NCI-H1417 (cell line): ENCODE results near the gene CUX1.
"Not testable (repeated sequence)": the region's sequence is repeated elsewhere in the genome, so short reads cannot be mapped to it uniquely, and the experiment has no call there.

Experiments used
- DNase-seq, 3 experiments: peaks; one replicate each; lab custom pipeline; 2025; lab: John Stamatoyannopoulos, UW

CUX1 gene

DNA sequence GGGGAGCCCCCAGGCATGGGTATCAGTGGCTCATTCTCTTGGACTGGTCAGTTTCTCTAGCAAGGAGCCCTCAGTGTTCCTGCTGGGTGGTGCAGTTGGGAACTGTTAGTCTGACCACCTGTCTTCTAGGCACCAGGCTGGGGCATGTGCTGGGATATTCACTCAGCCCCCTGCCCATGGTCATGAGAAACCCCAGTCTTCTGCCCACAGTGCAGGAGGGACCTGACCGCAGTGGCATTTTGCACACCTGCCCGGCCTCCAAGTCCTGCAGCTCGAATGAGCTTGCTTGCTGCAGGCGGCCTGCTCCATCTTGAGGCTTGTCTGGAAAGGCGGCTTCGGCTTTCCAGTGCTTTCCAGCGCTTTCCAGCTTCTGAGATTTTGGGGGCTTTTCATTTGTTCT lies 36.3 kb downstream of the CUX1 start:
- no peak for DNase-seq

DNA sequence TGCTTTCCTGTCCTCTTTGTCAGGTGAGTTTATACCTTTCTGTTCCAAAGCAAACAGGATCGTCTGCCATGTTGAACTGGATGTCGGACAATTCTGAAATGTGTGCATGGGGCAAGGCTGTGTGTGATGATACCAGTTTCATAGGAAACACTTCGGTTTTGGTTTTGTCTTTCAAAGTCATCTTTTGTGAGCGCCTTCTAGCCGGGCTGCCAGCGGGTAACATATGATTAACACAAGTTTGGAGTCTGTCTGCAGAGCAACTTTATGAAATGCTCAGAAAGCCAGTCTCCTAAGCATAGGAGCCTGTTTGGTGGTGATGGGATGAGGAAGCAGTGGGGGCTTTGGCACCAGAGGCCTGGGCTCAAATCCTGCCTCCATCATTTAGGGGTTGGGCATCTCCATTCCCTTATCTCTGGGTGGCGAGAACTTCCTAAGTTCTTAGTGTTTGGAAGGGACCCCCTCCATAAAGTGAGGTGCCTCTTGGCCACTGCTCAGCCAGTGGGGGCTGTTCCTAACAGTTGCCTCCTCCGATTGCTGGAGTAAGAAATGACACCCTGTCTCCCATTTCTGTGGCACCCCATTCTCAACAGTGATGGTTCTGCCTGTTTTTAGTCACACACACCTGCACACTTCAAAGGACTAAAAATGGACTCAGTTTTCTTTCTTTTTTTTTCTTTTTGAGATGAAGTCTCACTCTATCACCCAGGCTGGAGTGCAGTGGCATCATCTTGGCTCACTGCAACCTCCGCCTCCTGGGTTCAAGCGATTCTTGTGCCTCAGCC lies 36.8 kb downstream of the CUX1 start:
- no peak for DNase-seq

DNA sequence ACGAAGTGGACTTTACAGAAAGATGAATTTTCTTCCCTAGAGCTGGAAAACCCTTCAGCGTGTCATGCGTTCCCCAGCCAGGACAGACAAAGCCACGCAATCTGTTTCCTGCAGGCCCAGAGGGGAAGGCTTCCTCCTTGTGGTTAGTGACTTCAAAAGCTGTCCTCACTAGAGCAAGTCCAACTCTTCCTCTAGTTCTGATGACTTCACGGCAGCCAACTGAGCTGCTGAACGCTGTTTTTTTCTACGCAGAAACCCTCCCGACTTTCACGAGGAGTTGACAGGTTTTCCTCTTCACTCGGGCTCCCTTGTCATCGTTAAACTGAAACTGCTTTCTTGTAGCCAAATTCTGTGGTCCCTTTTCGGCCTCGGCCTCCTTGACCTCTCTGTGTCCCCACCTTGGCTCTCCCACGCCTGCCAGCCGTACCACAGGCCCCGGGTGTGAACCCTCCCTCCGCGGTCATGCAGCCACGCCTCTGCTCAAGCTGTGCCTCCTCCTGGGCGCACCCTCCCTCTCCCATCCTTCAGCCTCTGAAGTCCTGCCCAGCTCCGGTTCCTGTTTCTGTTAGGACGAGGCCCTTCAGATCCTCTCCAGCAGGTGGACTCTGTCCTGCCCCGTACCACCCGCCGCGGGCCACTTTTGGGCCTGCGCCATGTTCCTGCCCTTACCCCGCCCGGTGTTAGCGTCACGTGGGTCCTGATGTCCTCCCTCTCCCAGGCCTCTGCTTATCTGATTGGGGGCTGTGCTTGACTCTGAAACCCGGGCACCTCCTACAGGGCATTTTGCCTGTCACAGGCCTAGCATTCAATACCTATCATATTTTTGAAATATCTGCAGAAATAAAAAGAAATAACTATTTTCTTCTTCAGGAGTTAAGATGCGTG lies 39.3 kb downstream of the CUX1 start:
- peak in 1 of 3 experiments; percentile 87 for DNase-seq

DNA sequence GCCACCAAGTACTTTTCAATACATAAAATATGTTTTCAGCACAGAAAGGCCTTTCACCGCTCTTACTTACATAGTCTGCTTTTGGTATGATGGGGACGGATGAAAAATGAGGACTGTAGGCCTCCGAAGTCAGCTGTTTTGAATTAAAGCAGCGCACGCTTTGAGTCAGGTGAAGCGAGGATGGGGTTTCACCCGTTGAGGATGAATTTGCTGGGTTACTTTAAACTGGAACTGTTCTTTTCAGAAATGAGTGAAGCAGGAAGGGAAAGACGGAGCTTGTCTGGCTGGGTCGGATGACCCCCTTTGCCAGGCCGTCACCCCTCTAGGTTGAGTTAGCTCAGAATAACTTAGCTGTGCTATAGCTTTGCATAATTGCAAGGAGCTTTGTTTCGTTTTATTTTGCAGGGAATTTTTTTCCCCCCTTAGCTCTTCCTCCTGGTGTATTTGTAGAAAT lies 40.0 kb downstream of the CUX1 start:
- DNase-seq = no peak

DNA sequence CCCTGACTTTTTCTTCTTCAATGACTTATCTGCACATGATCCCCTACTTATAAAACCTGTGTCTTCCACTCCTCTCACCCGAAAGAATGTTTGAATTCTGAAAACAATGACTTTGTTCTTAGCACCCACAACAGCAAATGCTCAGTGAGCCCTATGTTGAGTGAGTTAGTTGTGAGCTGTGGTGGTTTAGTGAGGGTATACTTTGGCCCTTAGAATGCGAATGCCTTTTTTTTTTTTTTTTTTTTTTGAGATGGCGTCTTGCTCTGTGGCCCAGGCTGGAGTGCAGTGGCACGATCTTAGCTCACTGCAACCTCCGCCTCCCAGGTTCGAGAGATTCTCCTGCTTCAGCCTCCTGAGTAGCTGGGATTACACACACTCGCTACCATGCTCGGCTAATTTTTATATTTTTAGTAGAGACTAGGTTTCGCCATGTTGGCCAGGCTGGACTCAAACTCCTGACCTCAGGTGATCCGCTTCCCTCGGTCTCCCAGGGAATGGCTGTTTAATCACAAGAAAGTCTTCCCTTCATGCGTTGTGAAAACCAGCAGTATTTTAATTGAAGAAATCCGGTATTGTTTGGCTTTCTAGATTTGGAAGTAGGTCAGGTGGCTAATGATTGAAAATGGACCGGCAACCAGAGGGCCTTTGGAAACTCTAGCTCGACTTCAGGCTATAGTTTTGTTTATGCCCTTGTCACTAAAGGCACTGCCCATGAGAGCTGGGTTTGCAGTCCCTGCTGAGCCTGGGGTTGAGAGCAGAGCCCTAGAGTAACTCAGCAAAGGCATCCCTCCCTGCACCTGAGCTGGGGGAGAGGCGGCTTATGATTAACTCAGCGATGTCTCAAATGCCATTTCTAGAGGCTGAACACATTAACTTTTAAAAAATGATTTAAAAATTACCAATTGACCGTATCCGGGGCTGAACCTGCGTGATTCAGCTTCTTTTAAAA lies 41.3 kb downstream of the CUX1 start:
- DNase-seq = no peak

DNA sequence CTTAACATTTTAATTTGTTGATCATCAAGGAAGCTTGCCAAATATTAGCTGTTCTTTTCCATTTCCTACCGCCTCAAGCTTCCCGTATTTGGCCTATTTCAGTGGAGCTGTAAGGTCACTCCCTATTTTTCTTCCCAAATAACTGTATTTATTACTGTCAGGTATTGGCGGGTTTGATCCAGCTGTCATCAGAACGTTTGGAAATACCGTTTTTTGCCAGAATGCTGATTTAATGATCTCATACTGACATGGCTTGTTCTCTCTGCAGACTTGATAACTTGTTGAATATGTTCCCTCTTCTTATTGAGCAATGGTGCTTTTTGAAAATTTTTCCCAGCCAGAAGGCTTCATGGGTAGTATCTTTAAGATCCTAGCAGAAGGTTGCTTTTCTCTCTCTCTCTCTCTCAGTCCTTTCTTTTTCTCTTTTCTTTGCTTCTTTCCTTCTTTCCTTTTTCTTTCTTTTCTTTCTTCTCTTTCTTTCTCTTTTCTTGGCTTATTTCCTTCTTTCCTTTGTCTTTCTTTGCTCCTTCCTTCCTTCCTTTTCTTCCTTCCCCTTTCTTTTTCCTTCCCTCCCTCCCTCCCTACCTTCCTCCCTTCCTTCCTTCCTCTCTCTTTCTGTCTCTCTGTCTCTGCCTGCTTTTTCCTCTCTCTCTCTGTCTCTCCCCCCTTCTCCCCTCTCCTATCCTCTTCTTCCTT lies 42.1 kb downstream of the CUX1 start:
- DNase-seq = no peak

DNA sequence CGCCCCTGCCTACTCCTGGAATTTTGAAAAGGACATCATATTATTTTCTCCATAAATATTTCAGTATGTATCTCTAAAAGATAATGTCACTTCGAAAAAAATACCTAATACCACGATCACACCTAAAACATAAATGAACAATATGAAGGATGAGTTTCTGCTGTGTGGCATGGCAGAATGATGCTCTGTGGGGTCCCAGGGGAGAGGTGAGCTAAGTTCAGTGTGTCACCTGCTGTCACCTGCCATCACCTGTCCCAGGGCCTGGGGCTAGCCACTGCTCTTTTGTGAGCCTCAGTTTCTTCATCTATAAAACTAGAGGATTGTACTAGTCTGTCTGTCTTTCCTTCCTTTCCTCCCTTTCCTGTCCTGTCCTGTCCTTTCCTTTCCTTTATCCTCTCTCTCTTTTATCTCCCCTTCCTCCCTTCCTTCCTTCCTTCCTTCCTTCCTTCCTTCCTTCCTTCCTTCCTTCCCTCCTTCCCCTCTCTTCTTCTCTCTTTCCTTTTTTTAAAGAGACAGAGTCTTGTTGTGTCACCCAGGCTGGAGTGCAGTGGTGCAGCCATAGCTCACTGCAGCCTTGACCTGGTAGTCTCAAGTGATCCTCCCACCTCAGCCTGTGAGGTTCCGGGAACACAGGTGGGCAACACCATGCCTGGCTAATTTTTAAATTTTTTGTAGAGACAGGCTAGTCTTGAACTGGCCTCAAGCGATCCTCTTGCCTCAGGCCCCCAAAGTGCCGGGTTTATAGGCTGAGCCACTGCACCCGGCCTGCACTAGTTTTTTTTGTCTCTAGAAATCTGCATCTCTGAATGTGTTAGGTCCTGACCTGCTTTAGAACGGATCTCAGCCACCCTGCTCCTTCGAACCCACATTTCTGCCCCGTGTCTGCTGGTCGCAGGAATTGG lies 43.1 kb downstream of the CUX1 start:
- no peak for DNase-seq

DNA sequence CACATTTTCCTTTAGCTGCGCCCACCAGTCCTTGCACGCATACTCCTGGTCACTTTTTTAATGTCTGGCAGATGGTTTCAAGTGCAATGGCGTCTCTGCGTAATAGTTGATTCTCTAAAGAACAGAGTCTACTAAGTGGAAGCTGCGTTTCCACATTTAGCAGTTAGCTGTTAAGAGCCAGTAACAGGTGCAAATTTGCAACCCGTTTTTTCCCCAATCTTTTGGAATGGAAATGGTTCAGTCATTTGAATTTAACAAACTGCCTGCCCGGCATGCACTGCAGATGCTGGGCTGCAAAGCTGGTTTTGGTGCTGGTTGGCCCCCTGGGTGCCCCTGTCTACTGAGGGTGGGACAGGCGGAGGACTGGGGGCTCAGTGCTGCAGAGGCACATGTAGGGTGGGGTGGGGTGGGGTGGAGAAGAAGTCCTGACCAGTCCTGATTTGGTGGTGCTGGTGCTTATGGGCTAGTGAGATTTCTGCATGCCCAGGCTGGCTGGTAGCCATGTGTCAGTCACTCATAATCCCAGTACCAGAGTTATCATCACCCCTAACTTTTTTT lies 43.9 kb downstream of the CUX1 start:
- DNase-seq = no peak

DNA sequence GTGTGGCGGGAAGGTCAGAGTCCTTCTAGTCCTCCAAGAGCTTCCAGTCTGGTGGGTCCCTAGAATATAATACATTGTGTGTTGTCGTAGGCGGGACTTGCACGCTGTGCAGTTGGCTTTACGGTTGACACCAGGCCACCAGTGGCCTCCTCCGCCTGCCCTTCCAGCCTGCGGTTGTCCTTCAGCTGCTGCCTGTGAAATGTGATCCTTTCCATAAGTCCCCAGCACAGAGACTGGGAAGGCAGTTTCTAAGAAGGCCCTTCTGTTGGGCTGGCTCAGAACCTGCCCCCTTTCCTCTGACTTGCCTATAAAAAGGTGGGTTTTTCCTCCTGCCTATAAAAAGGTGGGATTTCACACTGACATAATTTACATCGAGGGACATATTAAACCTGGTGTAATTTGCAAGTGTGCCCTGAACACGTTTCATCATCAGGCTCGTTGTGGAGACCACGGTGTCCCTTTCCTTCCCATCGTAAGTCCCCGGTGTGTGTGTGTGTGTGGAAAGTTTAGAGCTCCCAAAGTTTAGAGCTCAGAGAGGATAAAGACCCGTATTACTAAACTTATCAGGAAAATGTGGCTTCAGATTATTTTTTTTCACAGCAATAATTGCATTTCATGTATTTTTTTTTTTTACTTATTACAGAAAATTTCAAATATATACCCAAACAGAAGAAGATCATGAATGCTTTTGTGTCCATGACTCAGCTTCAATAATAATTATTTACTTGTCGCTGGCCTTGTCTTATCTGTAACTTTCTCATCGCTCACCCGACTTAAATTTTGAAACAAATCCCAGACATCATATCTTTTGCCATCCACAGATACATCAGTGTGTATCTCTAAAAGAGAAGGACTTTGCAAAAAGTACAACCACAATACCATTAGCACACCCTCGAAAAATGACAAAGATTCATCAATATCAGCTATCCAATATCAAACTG lies 45.1 kb downstream of the CUX1 start:
- peak in 1 of 3 experiments; percentile 46 for DNase-seq

DNA sequence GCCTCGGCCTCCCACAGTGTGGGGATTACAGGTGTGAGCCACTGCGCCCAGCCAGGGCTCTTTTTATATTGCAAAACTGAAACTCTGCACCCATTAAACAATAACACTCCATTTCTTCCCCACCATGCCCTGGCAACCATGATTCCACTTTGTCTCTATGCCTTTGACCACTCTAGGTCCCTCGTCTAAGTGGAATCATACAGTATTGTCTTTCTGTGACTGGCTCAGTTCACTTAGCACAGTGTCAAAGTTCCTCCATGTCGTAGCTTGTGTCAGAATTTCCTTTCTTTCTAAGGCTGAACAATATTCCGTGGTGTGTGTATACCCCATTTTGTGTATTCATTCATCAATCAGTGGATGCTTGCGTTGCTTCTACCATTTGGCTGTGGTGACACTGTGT lies 46.2 kb downstream of the CUX1 start:
- no peak for DNase-seq

DNA sequence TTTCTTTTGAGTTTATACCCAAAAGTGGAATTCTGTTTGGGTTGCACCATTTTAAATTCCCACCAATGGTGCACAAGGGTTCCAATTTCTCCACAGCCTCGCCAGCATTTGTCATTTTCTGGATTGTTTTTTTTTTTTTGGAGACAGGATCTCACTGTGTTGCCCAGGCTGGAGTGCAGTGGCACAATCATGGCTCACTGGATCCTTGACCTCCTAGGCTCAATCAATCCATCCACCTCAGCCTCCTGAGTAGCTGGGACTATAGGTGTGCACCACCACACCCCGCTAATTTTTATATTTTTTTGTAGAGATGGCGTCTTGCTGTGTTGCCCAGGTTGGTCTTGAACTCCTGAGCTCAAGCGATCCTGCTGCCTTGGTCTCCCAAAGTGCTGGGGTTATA lies 46.6 kb downstream of the CUX1 start:
- no peak for DNase-seq

DNA sequence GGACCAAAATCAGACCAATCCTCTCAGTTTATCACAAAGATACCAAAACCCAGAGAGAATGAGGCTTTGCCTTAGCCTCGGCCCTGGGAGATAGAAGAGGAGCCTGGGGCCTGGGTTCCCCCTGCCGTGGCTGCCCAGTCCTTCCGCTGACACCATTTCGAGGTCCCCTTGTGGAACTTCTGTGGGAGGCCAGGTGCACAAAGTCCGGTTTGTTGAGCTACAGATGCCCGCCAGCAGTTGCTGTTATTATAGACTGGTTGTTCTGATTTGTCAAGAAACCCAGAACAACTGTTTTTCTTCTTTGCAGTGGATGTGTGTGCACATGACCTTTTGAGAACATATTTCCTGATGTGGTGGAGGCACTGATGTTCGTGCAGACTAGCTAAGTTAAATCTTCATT lies 47.6 kb downstream of the CUX1 start:
- no peak for DNase-seq

DNA sequence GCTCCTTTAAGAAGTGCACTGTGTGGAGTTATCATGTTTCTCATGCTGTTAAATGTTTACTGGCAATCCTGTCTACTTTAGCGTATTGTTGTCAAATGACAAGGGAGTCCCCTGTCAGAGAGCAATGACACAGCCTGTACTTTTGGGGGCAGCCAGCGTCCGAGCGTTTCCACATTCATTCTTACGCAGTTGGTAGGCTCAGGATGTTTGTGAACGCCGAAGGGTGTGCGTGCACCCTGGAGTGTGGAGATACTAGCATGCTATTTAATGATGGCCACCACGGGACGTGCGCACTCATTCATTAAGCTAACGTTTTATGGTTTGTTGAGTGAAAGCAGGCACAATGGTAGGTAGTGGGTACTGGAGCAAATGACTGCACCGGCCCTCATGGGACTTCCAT lies 48.0 kb downstream of the CUX1 start:
- DNase-seq = no peak

DNA sequence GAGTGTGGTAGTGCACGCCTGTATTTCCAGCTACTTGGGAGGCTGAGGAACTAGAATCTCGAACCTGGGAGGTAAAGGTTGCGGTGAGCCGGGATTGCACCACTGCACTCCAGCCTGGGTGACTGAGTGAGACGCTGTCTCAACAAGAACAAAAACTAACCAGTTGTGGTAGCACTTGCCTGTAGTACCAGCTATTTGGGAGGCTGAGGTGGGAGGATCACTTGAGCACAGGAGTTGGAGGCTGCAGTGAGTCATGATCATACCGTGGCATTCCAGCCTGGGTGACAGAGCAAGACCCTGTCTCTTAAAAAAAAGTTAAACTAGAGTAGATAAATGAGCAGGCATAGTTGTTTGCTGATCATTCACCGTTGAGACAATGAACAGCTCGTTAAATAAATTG lies 48.9 kb downstream of the CUX1 start:
- DNase-seq = no peak

DNA sequence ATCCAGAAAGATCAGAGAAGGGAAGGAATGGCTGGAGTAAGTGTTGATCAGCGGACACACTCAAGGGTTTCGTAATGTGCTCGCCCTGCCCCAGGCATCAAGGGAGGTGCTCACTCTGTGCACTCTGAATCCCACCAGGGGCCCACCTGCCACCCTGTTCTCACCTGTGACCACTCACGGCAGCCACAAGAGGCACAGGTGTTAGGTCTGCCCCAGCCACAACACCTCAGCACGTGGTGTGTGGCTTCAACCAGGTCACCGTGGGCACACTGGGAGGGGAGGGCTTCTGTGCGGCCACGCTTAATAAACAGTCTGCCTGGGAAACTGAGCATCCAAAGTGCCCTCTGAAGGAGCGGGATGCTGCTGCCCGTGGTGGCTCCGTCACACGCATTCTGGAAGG lies 49.8 kb downstream of the CUX1 start:
- DNase-seq = no peak

DNA sequence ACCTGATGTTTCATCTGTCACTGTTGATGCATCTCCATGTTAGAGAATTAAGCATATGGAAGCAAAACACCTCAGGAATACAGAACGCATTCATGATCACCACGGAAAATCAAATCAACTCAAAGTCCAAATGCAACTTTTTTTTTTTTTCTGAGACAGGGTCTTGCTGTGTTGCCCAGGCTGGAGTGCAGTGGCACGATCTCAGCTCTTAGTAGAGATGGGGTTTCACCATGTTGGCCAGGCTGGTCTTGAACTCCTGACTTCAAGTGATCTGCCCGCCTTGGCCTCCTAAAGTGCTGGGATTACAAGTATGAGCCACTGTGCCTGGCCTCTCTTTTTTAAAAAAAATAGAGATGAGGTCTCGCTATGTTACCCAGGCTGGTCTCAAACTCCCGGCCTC lies 50.3 kb downstream of the CUX1 start:
- not testable (repeated sequence) for DNase-seq

DNA sequence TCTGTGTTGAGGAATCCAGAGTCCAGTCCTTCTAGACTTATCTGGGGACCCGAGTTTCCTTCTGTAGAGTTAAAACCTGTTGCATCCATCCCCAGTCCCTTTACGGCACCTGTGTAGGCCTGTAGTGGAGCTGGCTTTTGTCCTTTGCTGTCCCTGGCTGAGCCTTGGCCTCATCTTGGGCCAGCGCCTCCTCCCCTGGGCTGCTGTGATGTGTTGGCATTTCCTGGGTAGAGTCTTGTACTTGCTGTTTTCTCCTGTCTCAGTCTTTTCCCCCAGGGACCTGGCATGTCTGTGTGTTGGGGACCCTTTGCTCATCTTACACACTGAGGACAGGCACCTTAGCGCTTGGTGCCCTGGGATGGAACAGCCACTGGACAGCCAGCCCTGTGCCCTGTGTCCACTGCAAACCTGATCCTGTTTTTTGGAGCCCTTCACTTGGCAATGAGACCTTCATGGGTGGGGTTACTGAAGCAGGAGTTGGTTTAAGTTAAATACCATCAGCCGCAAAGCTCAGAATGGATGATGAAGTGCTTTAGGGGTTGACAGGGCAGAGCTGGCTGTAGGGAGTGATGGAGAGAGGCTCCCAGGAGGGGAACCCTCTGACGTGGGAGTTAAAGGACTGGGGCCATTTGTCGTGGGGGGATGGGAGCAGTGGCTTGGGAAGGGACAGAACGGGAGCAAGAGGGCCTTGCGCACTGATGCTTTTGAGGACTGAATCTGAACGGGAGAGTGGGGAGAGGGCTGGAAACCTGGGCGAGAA lies 50.9 kb downstream of the CUX1 start:
- DNase-seq = no peak
